Measurements from ENCODE around the gene CNTN6. TPM values are rescaled to one million over a fixed set of nuclear protein-coding genes. Genes with fewer than 3 reads are reported as not detected.
A peak's percentile ranks its signal among the peaks of the same experiment; 100 is the strongest.

CNTN6 gene
- total RNA-seq, 1 donor from 2014 or later = 0.12 TPM

GRCh38 chr3:1190569-1190968 lies 97.7 kb downstream of the CNTN6 start:
- no peak for DNase-seq (ENCODE audit: low read depth)
- no peak for TF ChIP-seq CTCF (conservative IDR thresholded peaks at IDR 0.05; ENCODE audit: low read depth, low read length)

GRCh38 chr3:1191026-1191425 lies 98.2 kb downstream of the CNTN6 start:
- no peak overlapping the region for H3K4me3 ChIP-seq (ENCODE audit: low read depth, low read length)
- no peak for DNase-seq (ENCODE audit: low read depth)
- TF ChIP-seq CTCF (conservative IDR thresholded peaks at IDR 0.05; ENCODE audit: low read depth, low read length) = no peak

More at GRCh38 chr3:1190569-1190968, 97.7 kb downstream of the CNTN6 start:
- H3K4me3 ChIP-seq (ENCODE audit: low read depth, low read length) = no peak overlapping the region

GRCh38 chr3:1195947-1196346 lies 103.1 kb downstream of the CNTN6 start:
- peak; percentile 95 for DNase-seq (ENCODE audit: low read depth)
- peak; percentile 3 for TF ChIP-seq CTCF (conservative IDR thresholded peaks at IDR 0.05; ENCODE audit: low read depth, low read length)
- no peak overlapping the region for H3K4me3 ChIP-seq (ENCODE audit: low read depth, low read length)

- no peak for TF ChIP-seq CTCF (conservative IDR thresholded peaks at IDR 0.05; ENCODE audit: low read depth, low read length)
- H3K4me3 ChIP-seq (ENCODE audit: low read depth, low read length) = no peak overlapping the region
- peak; percentile 95 for DNase-seq (ENCODE audit: low read depth)
Measured at GRCh38 chr3:1197051-1197450, 104.2 kb downstream of the CNTN6 start.

GRCh38 chr3:1200371-1200770 lies 107.5 kb downstream of the CNTN6 start:
- no peak overlapping the region for H3K4me3 ChIP-seq (ENCODE audit: low read depth, low read length)
- no peak for DNase-seq (ENCODE audit: low read depth)
- TF ChIP-seq CTCF (conservative IDR thresholded peaks at IDR 0.05; ENCODE audit: low read depth, low read length) = no peak

GRCh38 chr3:1207904-1208303 lies 115.1 kb downstream of the CNTN6 start:
- DNase-seq (ENCODE audit: low read depth) = no peak
- no peak overlapping the region for H3K4me3 ChIP-seq (ENCODE audit: low read depth, low read length)
- no peak for TF ChIP-seq CTCF (conservative IDR thresholded peaks at IDR 0.05; ENCODE audit: low read depth, low read length)

- no peak overlapping the region for H3K4me3 ChIP-seq (ENCODE audit: low read depth, low read length)
- TF ChIP-seq CTCF (conservative IDR thresholded peaks at IDR 0.05; ENCODE audit: low read depth, low read length) = no peak
- no peak for DNase-seq (ENCODE audit: low read depth)
Measured at GRCh38 chr3:1214933-1215332, 122.1 kb downstream of the CNTN6 start.
